GM12878 (cell line): Measurements from ENCODE around the gene ZNF48. TPM values are rescaled to one million over a fixed set of nuclear protein-coding genes. Genes with fewer than 3 reads are reported as not detected.

ENCODE experiments used
- ATAC-seq: fragments of 200-7000 bp; cut with Tn5 transposase; 3 replicates; pipeline ENCODE4 v1.9.1; 2020; ENCODE audit warnings: mild to moderate bottlenecking, moderate library complexity
- BruUV-seq: library from RNA; stranded (reverse); fragments of 400-500 nt; replicated peaks from 2 replicates; lab custom pipeline; 2021; lab: Mats Ljungman, UMichigan
- CTCF ChIA-PET: fragments of 300-600 bp; sonication (Branson Sonifier 250); formaldehyde crosslinking; extraction: SDS; loops from one replicate; lab custom pipeline; 2021; ENCODE audit warnings: inconsistent platforms; lab: Yijun Ruan, JAX
- POLR2A ChIA-PET: fragments of 350-600 bp; formaldehyde crosslinking; extraction: SDS; loops from one replicate; lab custom pipeline; 2021; ENCODE audit warnings: inconsistent platforms; lab: Charles Lee
- RAD21 ChIA-PET: fragments of 300-600 bp; sonication (Branson Sonifier 250); formaldehyde crosslinking; loops from one replicate; lab custom pipeline; 2023; ENCODE audit warnings: antibody characterized with exemption; ENCODE audit not compliant: unreplicated experiment; lab: Charles Lee
- SMC1A ChIA-PET: fragments of 300-600 bp; sonication (Branson Sonifier 250); formaldehyde crosslinking; loops from one replicate; lab custom pipeline; 2023; ENCODE audit not compliant: unreplicated experiment, uncharacterized antibody; lab: Charles Lee
- DNase-seq: peaks from one replicate; pipeline ENCODE4 v3.0.0-alpha.2; 2011; ENCODE audit warnings: low read depth, low spot score
- FAIRE-seq: peaks from 3 replicates; lab custom pipeline; 2011; peaks lifted over from hg19 to GRCh38; lab: Jason Lieb, UNC
- H2AFZ ChIP-seq: 2 replicates; pipeline ENCODE4 v1.6.0; 2011; ENCODE audit warnings: low read depth, low read length, control low read depth; ENCODE audit not compliant: control insufficient read depth
- H3K27ac ChIP-seq: 2 replicates; pipeline ENCODE4 v1.5.1; 2011; ENCODE audit warnings: control low read depth; ENCODE audit not compliant: control insufficient read depth, insufficient read depth
- H3K27me3 ChIP-seq, 2 experiments: replicated peaks in 1 of 2; 2 replicates each; pipeline versions ENCODE4 v1.6.0 to v1.6.1; 2011; ENCODE audit warnings: low read length in 1 of 2; ENCODE audit not compliant: control insufficient read depth in 2 of 2, insufficient read depth in 2 of 2
- H3K36me3 ChIP-seq, 2 experiments: 2 replicates each; pipeline ENCODE4 v1.5.1; 2011; ENCODE audit warnings: low read length in 1 of 2; ENCODE audit not compliant: control insufficient read depth in 2 of 2, insufficient read depth in 2 of 2
- H3K4me1 ChIP-seq: 2 replicates; pipeline ENCODE4 v1.6.1; 2011; ENCODE audit warnings: mild to moderate bottlenecking, low read length, moderate library complexity, mixed read lengths; ENCODE audit not compliant: control insufficient read depth, insufficient read depth
- H3K4me2 ChIP-seq: 2 replicates; pipeline ENCODE4 v1.6.0; 2011; ENCODE audit warnings: control low read depth; ENCODE audit not compliant: control insufficient read depth, insufficient read depth
- H3K4me3 ChIP-seq: fragments of 200-600 bp; sonication (generic); 2 replicates; pipeline ENCODE4 v1.5.1; 2016
- H3K79me2 ChIP-seq: 2 replicates; pipeline ENCODE4 v1.6.0; 2011; ENCODE audit warnings: low read length; ENCODE audit not compliant: control insufficient read depth, insufficient read depth
- H3K9ac ChIP-seq: 2 replicates; pipeline ENCODE4 v1.8.0; 2011; ENCODE audit warnings: low read length, control low read depth, mixed read lengths; ENCODE audit not compliant: control insufficient read depth, insufficient read depth
- H3K9me3 ChIP-seq: replicated peaks from 3 replicates; pipeline ENCODE4 v1.5.1; 2011; ENCODE audit warnings: mild to moderate bottlenecking, low read length; ENCODE audit not compliant: control insufficient read depth, insufficient read depth
- H4K20me1 ChIP-seq: 2 replicates; pipeline ENCODE4 v1.6.0; 2011; ENCODE audit not compliant: control insufficient read depth, insufficient read depth
- HSF1 ChIP-seq: fragments of 150-350 bp; IDR thresholded peaks from 2 replicates; pipeline ENCODE4 v1.6.1; 2014; ENCODE audit warnings: mild to moderate bottlenecking, low read depth, low read length
- MEF2A ChIP-seq: IDR thresholded peaks from 2 replicates; pipeline ENCODE4 v1.6.1; 2011; ENCODE audit warnings: low read depth, mild to moderate bottlenecking, low read length, moderate library complexity; ENCODE audit not compliant: insufficient read depth
- WGBS: methylation state at CpG from one replicate; pipeline ENCODE4 v1.1.6; 2016; ENCODE audit warnings: low lambda C conversion rate; ENCODE audit not compliant: insufficient replicate concordance, insufficient coverage; ENCODE audit errors: missing lambda C conversion rate; 5-methylcytosine and 5-hydroxymethylcytosine counted together
- in situ Hi-C: fragments of 300-500 bp; cut with MboI; formaldehyde crosslinking; loops from 9 replicates; pipeline ENCODE4 v1.14.3; 2018; ENCODE audit warnings: mixed read lengths
- intact Hi-C: fragments of 100-400 bp; cut with micrococcal nuclease; formaldehyde crosslinking; loops from one replicate; pipeline ENCODE4 v1.14.2; 2022; ENCODE audit not compliant: unreplicated experiment
- polyA plus RNA-seq, 11 experiments: library from polyadenylated mRNA; depleted of rRNA in 4 of 11; unstranded in 6 of 11; stranded (reverse) in 5 of 11; fragments of >200 nt; fragmentation: Nextera tagmentation in 4 of 11; fragmentation: Illumina TruSeq in 1 of 11; extraction: Ambion mirVana in 4 of 11; extraction: Trizol in 1 of 11; gene quantifications; 1 replicate in 1 of 11; 2 replicates in 10 of 11; pipeline versions ENCODE4 v1.2.1 to v1.2.3, GENCODE V29; 2011 to 2016; ENCODE audit warnings: inconsistent platforms in 2 of 11, missing spikeins in 2 of 11, low read depth in 1 of 11
- total RNA-seq, 4 experiments: library from RNA; depleted of rRNA in 3 of 4; stranded (reverse); fragments of >200 nt in 3 of 4; fragmentation: Illumina TruSeq in 1 of 4; extraction: Trizol in 1 of 4; gene quantifications; 2 replicates each; pipeline versions ENCODE4 v1.2.1 to v1.2.3, GENCODE V29; 2013 to 2021
- TF ChIP-seq, protein P1 (sequence below): IDR thresholded peaks from 2 replicates; pipeline ENCODE4 v1.6.1; 2011; ENCODE audit warnings: low read depth, mild to moderate bottlenecking, low read length, moderate library complexity, borderline replicate concordance; ENCODE audit errors: extremely low read depth

Gene ZNF48
- total and polyA plus RNA-seq, 10 of the 15 experiments (the other 5 are each of a cell fraction or from before 2014, with no cell fraction given) = 0.14 to 12.0 (median 4.2) TPM

- POLR2A ChIA-PET = interaction anchor here (0.6 to 3.8 kb wide), 7 partner anchors 8 to 171 kb away, joined by 3 to 21 read pairs (median 6); partner anchors contain the start of genes TBC1D10B and ZNF771
- WGBS = 90% methylated on average over 5 of the region's 5 CpGs
- Histone ChIP-seq H2AFZ (no peak overlapping the region), H3K79me2 (peaks cover 18% of the 10 kb centered on the region), H3K4me3 (no peak overlapping the region), H3K4me1 (peaks cover 16% of the 10 kb centered on the region), H3K9me3 (no peaks in the 10 kb centered on the region), H3K9ac (no peak overlapping the region), H3K27me3 (no peaks in the 10 kb centered on the region), H3K4me2 (no peak overlapping the region), H3K27ac (no peak overlapping the region), H4K20me1 (peaks cover 4% of the 10 kb centered on the region; the same call in 1 of the 2 replicates), H3K36me3 (peaks cover 4 to 20% of the 10 kb centered on the region in 2 experiments)
- TF ChIP-seq MEF2A = no peak
- no peak for TF ChIP-seq HSF1
- TF ChIP-seq, protein P1, sequence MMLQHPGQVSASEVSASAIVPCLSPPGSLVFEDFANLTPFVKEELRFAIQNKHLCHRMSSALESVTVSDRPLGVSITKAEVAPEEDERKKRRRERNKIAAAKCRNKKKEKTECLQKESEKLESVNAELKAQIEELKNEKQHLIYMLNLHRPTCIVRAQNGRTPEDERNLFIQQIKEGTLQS = no peak
- RAD21 ChIA-PET = interaction anchor here (0.6 to 4.3 kb wide), 5 partner anchors 9 to 214 kb away, joined by 3 to 33 read pairs (median 4); partner anchors contain the start of gene TBC1D10B
- CTCF ChIA-PET = interaction anchor here (1.1 kb wide), 1 partner anchor 12 kb away, joined by 4 read pairs; no protein-coding TSS in a partner anchor
- intact Hi-C loops = loop anchor here (10.0 kb wide), 1 partner anchor 262 kb away; the partner anchor contains the start of genes TBX6 and YPEL3
- SMC1A ChIA-PET = interaction anchor here (0.7 to 1.7 kb wide), 5 partner anchors 9 to 265 kb away, joined by 3 to 4 read pairs (median 4); partner anchors contain the start of gene TBX6
- ATAC-seq (no peak), DNase-seq (no peak), FAIRE-seq (no peak)
- BruUV-seq = no TSS peak
- in situ Hi-C loops = no loop called here
Measured at GRCh38 chr16:30357085-30357714, 38.0 kb upstream of the ZNF48 start.
